RPMI8226 (cell line): ENCODE data around the gene RYR1.
"Not testable (repeated sequence)": the region's sequence is repeated elsewhere in the genome, so short reads cannot be mapped to it uniquely, and the experiment has no call there.

ENCODE experiments used
- DNase-seq: peaks from one replicate; pipeline ENCODE4 v3.0.0-alpha.2; 2015

Gene RYR1

DNA sequence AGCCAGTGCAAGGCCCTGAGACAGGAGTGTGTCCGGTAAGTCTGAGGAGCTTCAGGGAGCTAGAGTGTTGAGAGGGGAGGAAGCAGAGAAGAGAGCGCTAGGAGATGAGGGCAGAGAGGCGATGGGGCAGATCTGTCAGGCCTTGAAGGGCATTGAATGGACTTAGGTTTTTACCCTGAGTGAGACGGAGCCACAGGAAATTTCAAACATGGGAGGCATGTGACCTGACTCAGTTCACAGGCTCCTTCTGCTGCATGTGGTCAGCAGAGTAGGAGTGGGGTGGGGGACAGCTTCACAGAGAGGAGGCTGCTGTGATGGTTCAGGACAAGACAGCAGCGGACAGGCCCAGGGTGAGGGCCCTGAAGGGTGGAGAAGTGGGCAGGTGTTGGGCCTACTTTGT, 33.1 kb upstream of the RYR1 start:
- no peak for DNase-seq

GRCh38 chr19:38401148-38401547, 32.3 kb upstream of the RYR1 start:
- DNase-seq = no peak

- no peak for DNase-seq
Measured at GRCh38 chr19:38402623-38402966, 30.9 kb upstream of the RYR1 start.

DNA sequence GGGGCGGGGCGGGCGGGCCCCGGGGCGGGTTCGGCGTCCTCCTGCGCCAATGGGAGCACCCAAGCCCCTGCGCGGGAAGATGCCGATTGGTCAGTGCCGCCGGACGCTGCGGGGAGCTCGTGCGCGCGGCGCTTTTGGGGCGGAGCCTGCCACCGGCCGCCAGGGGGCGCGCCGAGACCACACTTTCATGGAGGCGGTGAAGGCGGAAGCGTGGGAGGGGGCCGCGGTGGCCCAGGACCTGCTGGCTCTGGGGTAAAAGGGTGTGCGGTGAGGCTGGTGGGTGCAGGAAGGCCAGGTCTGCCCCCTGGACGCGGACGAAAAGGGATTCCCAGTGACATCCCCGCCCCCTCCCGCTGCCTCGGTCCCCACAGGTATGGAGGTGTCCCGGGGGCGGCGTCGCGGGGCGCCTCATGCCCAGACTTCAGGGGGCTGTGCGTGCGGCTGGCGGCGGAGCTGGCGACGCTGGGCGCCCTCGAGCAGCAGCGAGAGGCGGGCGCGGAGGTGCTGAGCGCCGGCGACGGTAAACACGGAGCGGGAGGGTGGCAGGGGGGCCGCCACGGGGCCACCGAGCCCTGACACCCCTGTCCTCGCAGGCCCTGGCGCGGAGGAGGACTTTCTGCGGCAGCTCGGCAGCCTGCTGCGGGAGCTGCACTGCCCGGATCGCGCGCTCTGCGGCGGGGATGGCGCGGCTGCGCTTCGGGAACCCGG, 30.4 kb upstream of the RYR1 start, which contains the start of gene FAM98C:
FAM98C (plus strand) TSS at position 127 of the 708 bp plus-strand sequence; CDS start at position 188, 61 bp downstream.
- DNase-seq = peak; percentile 96

DNA sequence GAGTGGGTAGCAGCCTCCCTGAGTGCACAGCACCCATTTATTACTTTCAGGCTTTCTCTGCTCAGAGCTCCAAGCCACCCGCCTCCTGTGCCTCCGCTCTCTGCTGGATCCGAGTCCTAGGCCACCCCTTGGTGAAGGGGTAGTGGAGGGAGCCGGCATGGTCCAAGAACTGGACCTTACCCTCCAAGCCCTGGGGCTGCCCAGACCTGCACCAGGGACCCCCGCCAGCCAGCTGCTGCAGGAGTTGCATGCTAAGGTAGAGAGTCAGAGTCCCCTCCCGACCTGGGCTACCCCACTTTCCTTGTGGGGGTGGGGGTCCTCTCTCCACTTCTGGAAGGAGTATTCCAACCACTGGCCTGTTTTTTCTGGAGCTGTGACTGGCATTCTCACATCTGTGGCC, 28.6 kb upstream of the RYR1 start:
- no peak for DNase-seq

DNA sequence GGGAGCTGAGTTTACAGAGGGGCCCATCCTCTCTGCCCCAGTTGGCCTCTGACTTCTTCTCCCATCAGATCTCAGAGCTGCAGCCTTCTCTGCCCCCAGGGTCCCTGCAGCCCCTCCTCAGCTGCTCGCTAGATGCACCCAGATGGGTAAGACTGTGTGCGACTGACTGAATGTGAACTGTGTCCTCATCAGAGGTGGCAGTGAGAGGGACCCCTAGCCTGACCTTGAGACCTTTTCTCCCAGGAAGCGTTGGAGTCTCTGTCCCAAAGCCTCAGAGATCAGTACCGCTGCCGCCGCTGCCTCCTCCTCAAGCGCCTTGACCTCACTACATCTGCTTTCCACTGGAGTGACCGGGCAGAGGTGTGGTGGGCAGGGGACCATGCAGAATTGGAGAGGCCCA, 28.2 kb upstream of the RYR1 start:
- no peak for DNase-seq

GRCh38 chr19:38409631-38410133, 23.8 kb upstream of the RYR1 start:
- DNase-seq = no peak

- DNase-seq = not testable (repeated sequence)
Measured at GRCh38 chr19:38410407-38410806, 23.1 kb upstream of the RYR1 start.

DNA sequence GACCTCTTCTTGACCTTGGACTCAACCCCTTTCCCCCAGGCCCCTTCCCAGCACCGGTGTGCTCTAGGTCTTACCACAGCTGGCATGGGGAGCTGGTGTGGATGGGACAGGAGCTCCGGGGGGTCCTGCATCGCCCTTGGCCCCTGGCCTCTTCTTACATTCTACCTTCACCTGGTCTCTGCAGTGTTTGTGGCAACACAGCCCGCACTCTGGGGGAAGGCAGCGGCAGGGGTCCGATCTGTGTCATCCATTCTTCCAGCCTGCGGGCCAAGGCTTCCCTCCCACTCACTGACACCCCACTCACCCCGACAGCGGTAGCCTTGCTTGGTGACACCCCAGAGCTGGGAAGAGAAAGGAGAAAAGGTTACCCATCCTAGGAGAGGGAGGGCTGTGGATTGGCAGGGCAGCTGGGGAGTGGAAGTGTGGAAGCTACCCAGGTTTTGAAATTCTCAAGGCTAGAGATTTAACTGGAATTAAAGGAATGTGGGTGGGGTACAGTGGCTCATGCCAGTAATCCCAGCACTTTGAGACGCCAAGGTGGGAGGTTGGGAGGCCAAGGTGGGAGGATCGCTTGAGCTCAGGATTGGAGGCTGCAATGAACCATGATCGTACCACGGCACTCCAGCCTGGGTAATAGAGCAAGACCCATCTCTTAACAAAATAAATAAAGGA, 22.3 kb upstream of the RYR1 start:
- DNase-seq = no peak

GRCh38 chr19:38411898-38412297, 21.6 kb upstream of the RYR1 start:
- not testable (repeated sequence) for DNase-seq

GRCh38 chr19:38412491-38412890, 21.0 kb upstream of the RYR1 start:
- DNase-seq = no peak

DNA sequence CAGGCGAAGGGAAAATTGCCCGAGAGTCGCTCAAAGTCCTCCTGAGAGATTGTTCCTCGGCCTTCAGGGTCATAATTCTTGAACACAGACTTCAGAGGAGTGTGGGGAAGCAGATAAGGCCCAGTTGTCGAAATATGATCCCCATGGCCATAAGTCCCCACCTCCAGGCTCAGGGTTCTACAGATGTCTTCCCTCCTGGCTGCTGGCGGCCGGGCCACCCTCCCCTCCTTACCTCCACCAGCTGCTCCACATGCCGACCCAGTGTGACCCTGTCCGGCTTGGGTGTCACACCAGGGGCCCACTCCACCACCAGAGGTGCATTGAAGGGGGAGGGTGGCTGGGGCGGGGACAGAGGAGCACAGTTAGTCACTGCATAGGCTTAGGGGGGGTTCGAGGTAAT, 20.5 kb upstream of the RYR1 start:
- DNase-seq = no peak

DNA sequence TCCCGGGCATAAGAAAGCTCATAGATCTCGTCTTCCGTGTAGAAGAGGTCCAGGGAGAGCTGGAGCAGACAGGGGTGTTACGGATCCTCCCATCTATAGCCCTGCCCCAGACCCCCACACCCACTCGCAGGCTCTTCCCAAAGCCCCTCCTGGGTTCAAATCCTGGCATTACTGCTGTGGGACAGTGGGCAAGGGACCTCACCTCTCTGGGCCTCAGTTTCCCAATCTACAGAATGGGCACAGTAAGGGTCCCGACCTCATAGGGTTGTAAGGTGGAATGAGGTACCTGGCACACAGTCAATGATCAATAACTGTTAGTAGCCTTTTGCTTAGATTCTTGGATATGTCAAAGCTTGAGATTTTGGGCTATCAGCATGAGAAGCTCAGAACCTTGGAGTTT, 20.1 kb upstream of the RYR1 start:
- DNase-seq = no peak

- DNase-seq = no peak
Measured at GRCh38 chr19:38417146-38417543, 16.3 kb upstream of the RYR1 start.

DNA sequence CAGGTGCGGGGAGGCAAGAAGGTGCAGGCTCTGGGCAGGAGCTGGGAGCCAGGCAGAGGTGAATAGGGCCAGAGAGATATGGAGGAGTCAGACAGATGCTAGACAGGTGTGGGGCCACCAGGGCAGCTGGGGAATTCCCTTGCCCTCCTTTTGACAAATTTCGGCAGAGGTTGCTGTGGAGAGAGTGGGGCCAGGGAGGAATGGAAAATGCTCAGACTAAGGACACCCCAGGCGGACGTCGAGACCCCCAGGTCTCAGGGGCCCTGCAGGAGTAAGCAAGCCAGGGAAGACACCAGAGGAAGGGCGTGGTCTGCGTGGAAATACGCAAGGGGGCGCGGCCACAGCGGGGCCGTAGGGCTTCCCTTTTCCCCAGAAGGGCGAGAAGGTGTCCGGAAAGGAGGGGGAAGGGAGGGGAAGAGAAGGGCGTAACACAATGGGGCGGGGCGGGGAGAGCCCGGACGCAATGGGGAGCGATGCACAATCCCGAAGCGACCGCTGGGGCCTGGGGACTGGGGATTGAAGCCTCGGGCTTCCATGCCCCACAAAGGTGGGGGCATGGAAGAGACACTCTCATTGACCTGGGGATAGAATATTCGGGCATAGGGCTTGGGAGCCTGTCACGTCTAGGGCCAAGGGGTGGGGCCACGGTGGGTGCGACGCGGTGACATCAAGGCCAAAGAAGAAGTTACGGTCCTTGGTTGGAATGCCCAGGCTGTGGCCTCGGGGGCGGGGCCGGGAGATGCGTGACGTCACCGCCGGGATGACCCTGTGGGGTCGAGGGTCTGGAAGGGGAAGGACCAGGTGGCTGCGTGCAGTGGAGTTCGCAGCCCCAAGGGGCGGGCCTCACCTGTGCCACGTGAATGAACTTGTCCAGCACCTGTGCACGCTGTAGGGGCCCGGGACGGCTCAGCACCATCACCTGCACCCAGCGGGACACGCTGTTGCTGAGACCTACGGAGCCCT, 15.7 kb upstream of the RYR1 start:
- peak; percentile 84 for DNase-seq

DNA sequence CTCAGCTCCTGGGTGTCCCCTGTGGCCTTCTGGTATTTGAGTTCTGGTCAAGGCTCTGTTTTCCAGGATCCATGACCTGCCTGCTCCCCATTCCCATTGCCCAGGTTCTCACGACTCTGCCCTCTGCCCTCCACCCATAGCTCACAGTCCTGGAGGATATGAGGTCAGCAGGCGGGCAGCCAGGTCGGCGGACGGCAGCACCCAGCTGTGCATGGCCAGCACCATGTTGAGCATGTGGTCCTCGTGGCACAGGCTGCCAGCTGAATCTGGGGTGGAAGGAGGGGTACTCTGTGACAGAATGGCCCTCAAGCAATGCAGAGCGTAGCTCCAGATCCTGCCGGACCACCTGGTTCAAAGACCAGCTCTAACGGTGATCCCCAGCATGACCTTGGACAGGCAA, 12.6 kb upstream of the RYR1 start:
- no peak for DNase-seq

DNA sequence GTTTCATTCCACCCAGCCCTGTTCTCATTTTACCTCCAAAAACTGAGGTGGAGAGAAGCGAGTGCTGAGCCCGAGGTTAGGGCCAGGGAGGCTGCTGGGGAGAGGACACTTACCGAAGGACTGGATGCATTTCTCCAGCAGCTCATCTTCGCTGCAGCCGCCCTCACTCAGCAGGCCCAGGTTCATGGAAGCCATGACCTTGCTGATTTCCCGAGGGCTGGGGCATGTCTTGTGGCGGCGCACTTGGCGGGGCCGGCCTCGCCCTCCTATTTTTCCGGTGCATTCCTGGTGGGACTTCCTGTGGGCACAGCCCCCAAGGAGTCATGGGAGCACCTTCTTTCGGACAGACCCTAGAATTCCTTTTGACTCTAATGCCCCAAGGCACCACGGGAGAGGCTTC, 11.6 kb upstream of the RYR1 start:
- no peak for DNase-seq

GRCh38 chr19:38422438-38422837, 11.1 kb upstream of the RYR1 start:
- DNase-seq = no peak

DNA sequence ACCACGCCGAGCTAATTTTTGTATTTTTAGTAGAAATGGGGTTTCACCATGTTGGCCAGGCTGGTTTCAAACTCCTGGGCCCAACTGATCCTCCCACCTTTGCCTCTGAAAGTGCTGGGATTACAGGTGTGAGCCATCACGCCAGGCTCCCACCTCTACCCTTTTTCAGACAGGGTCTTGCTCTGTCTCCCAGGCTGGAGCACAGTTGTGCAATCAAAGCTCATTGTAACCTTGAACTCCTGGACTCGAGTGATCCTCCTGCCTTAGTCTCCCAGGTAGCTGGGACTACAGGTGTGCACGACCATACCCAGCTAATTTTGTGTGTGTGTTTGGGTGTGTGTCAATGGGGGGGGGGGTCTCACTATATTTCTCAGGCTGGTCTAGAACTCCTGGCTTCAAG, 9.2 kb upstream of the RYR1 start:
- no peak for DNase-seq

DNA sequence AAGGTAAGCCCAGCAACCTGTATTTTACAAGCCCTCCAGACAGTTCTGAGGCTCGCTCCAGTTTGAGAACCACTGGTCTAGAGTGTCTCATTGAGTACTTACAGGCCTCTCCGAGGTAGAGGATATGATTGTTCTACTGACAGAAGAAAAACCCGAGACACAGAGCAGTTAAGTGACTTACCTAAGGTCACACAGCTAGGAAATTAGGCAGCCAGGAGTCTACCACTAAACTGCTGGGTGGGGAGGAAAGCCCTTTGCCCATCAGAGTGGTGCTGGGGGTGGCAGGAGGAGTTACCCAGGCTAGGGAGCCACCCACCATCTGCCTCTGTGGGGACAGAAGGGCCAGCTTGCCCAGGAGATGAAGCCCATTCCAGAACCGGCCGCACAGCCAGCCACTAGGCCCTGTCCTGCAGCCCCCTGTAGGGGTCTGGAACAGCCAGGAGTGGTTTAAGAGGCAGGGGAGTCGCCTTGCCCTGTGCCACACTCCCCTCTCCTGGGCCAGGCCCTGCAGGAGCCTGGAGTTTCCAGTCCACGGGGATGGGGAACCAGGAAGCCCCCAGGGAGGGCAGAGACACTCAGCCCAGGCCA, 8.2 kb upstream of the RYR1 start:
- DNase-seq = no peak

GRCh38 chr19:38425810-38426466, 7.6 kb upstream of the RYR1 start, which contains the start of gene RASGRP4:
RASGRP4 (minus strand) TSS chr19:38426219; CDS start chr19:38426091, 128 bp downstream.
- no peak for DNase-seq

- peak; percentile 41 for DNase-seq
Measured at GRCh38 chr19:38427035-38427677, 6.3 kb upstream of the RYR1 start.
